Esophagus squamous epithelium (tissue), 4 donors: ENCODE data around the gene ZDHHC19.

Experiments
- CTCF ChIP-seq, 6 experiments: fragments of 450-650 bp in 4 of 6; fragments of 200-600 bp in 2 of 6; sonication (generic) in 2 of 6; IDR thresholded peaks; one replicate each; pipeline ENCODE4 v1.5.1; 2016 to 2019; ENCODE audit warnings: antibody characterized with exemption in 6 of 6, mild to moderate bottlenecking in 4 of 6, moderate library complexity in 4 of 6
- POLR2A ChIP-seq, 4 donors: fragments of 450-650 bp; IDR thresholded peaks; one replicate each; pipeline ENCODE4 v1.6.1; 2017; ENCODE audit warnings: antibody characterized with exemption in 4 of 4, mild to moderate bottlenecking in 4 of 4, moderate library complexity in 3 of 4

- TF ChIP-seq CTCF (IDR thresholded peaks at IDR 0.05) = no peak
- TF ChIP-seq POLR2A (IDR thresholded peaks at IDR 0.05) = no peak
Measured at GRCh38 chr3:196207833-196208607, 3.2 kb downstream of the ZDHHC19 start.
